Gastrocnemius medialis (tissue), 4 donors: ENCODE results near the gene LTN1. TPM values are rescaled to one million over a fixed set of nuclear protein-coding genes. Genes with fewer than 3 reads are reported as not detected.

Experiments
- ATAC-seq, 2 donors: fragments of 150-250 bp; one replicate each; pipeline ENCODE4 v1.9.1; 2016
- DNase-seq, 2 donors: peaks; one replicate each; pipeline ENCODE4 v3.0.0-alpha.2; 2019
- H3K27ac ChIP-seq, 4 donors: fragments of 200-600 bp; sonication (generic); 1 replicate in 1 of 4; 2 replicates in 3 of 4; pipeline ENCODE4 v1.5.1; 2016 to 2018; ENCODE audit warnings: mild to moderate bottlenecking in 2 of 4, moderate library complexity in 1 of 4
- H3K27me3 ChIP-seq, 3 donors: fragments of 200-600 bp; sonication (generic) in 2 of 3; 1 replicate in 1 of 3; 2 replicates in 2 of 3; pipeline versions ENCODE4 v1.5.1 to v1.6.0; 2016 to 2019; ENCODE audit warnings: mild to moderate bottlenecking in 1 of 3, moderate library complexity in 1 of 3
- H3K36me3 ChIP-seq, 2 donors: fragments of 200-600 bp; sonication (generic) in 1 of 2; one replicate each; pipeline ENCODE4 v1.5.1; 2017 to 2018
- H3K4me1 ChIP-seq, 2 donors: fragments of 200-600 bp; sonication (generic) in 1 of 2; one replicate each; pipeline ENCODE4 v1.5.1; 2016 to 2017; ENCODE audit warnings: mild to moderate bottlenecking in 2 of 2
- H3K4me3 ChIP-seq, 4 donors: fragments of 200-600 bp; sonication (generic) in 3 of 4; 1 replicate in 1 of 4; 2 replicates in 3 of 4; pipeline ENCODE4 v1.5.1; 2016 to 2019; ENCODE audit warnings: mild to moderate bottlenecking in 2 of 4
- H3K9me3 ChIP-seq, 3 donors: fragments of 200-600 bp; sonication (generic) in 2 of 3; 1 replicate in 1 of 3; 2 replicates in 2 of 3; pipeline ENCODE4 v1.5.1; 2016 to 2019
- CTCF ChIP-seq, 5 experiments: fragments of 450-650 bp in 3 of 5; fragments of 200-600 bp in 2 of 5; sonication (generic) in 2 of 5; IDR thresholded peaks in 4 of 5; conservative IDR thresholded peaks in 1 of 5; 1 replicate in 4 of 5; 2 replicates in 1 of 5; pipeline ENCODE4 v1.5.1; 2016 to 2019; ENCODE audit warnings: antibody characterized with exemption in 5 of 5, mild to moderate bottlenecking in 3 of 5, moderate library complexity in 3 of 5
- POLR2A ChIP-seq, 2 donors: fragments of 450-650 bp; IDR thresholded peaks; one replicate each; pipeline ENCODE4 v1.6.1; 2017; ENCODE audit warnings: antibody characterized with exemption in 2 of 2, mild to moderate bottlenecking in 2 of 2, moderate library complexity in 2 of 2
- in situ Hi-C, 4 donors: fragments of 200-750 bp; cut with MboI; loops; one replicate each; pipeline versions ENCODE4 v1.15.0 to v1.8.0; 2017; ENCODE audit warnings: low sequenced_read_pairs in 4 of 4
- intact Hi-C: fragments of 100-400 bp; cut with DNase I; formaldehyde crosslinking; loops from one replicate; pipeline ENCODE4 v1.15.1; 2023; ENCODE audit warnings: low total_unique reads
- total RNA-seq, 4 donors: library from RNA; depleted of rRNA; stranded (reverse); fragments of >200 nt; gene quantifications; one replicate each; pipeline versions ENCODE4 v1.1.0 to v1.2.3, GENCODE V29; 2016

LTN1 gene
- total RNA-seq, 4 donors from 2014 or later = 22.7 to 33.3 (median 23.2) TPM

GRCh38 chr21:28903448-28903847, 89.2 kb downstream of the LTN1 start:
- DNase-seq (no peak), ATAC-seq (no peak)
- Histone ChIP-seq H3K27ac (no peak overlapping the region), H3K27me3 (no peaks in the 10 kb centered on the region), H3K36me3 (no peaks in the 10 kb centered on the region), H3K4me1 (no peaks in the 10 kb centered on the region), H3K9me3 (no peaks in the 10 kb centered on the region), H3K4me3 (no peak overlapping the region)
- in situ Hi-C loops (no loop called here), intact Hi-C loops (no loop called here)
- no peak for TF ChIP-seq CTCF (IDR thresholded peaks at IDR 0.05 in 4 of 5, conservative IDR thresholded peaks at IDR 0.05 in 1 of 5)
- no peak for TF ChIP-seq POLR2A (IDR thresholded peaks at IDR 0.05)

DNA sequence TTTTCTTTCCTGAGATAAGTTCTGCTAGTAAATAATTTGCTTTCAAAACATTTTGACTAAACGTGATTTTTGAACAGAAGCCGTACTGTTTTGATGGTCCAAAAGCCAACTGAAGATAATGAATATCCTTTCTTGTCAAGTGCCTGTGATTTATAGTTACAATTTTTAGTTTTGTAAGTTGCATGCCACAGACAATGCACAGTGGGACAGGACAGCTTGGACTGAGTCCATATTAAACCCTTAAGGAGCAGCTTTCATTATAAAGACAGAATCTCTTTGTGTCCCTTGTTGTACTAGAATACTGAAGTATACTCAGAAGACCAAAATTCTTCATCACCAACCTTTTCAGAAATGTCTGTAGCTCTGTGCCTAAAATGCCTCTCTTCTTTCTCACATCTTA, 92.2 kb downstream of the LTN1 start:
- Histone ChIP-seq H3K4me3 (no peak overlapping the region), H3K36me3 (no peaks in the 10 kb centered on the region), H3K27me3 (peaks cover 0 to 6% (median 0%) of the 10 kb centered on the region in 3 donors), H3K4me1 (no peaks in the 10 kb centered on the region), H3K9me3 (no peaks in the 10 kb centered on the region), H3K27ac (no peak overlapping the region)
- DNase-seq (no peak), ATAC-seq (no peak)
- intact Hi-C loops (no loop called here), in situ Hi-C loops (no loop called here)
- TF ChIP-seq POLR2A (IDR thresholded peaks at IDR 0.05) (no peak), CTCF (IDR thresholded peaks at IDR 0.05 in 4 of 5, conservative IDR thresholded peaks at IDR 0.05 in 1 of 5) (no peak)

GRCh38 chr21:28899744-28900143, 92.9 kb downstream of the LTN1 start:
- H3K4me3 ChIP-seq = no peak overlapping the region

DNA sequence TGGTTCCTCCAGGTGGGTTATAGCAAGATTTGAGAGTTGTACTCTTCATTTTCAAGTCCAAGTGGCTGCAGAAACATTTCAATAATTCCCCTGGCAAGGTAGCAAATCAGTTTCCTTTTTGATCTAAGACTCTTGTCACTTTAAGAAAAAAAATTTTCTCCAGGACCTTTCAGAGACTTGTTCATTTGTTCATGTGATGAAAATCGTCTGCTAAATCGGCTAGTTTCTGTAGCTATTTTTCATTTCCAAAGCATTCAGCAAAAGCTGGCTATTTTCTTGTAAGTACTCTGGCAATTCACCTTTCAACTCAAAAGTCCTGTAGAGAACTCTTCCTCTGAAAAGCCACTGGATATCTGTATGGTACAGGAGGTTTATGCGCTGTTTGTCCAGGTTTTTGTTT, 93.5 kb downstream of the LTN1 start:
- H3K36me3 ChIP-seq = no peaks in the 10 kb centered on the region
- H3K27me3 ChIP-seq = peaks cover 0 to 6% (median 0%) of the 10 kb centered on the region in 3 donors
- intact Hi-C loops (no loop called here), in situ Hi-C loops (no loop called here)
- no peak for DNase-seq
- H3K4me3 ChIP-seq = no peak overlapping the region
- no peak for TF ChIP-seq POLR2A (IDR thresholded peaks at IDR 0.05)
- TF ChIP-seq CTCF (IDR thresholded peaks at IDR 0.05 in 4 of 5, conservative IDR thresholded peaks at IDR 0.05 in 1 of 5) = no peak
- no peaks in the 10 kb centered on the region for H3K4me1 ChIP-seq
- no peak for ATAC-seq
- no peaks in the 10 kb centered on the region for H3K9me3 ChIP-seq
- H3K27ac ChIP-seq = no peak overlapping the region

More at GRCh38 chr21:28899744-28900143, 92.9 kb downstream of the LTN1 start:
- no peaks in the 10 kb centered on the region for H3K4me1 ChIP-seq
- H3K9me3 ChIP-seq = no peaks in the 10 kb centered on the region
- no peaks in the 10 kb centered on the region for H3K36me3 ChIP-seq
- intact Hi-C loops = no loop called here
- H3K27me3 ChIP-seq = peaks cover 0 to 6% (median 0%) of the 10 kb centered on the region in 3 donors
- no peak overlapping the region for H3K27ac ChIP-seq
- no peak for TF ChIP-seq CTCF (IDR thresholded peaks at IDR 0.05 in 4 of 5, conservative IDR thresholded peaks at IDR 0.05 in 1 of 5)
- TF ChIP-seq POLR2A (IDR thresholded peaks at IDR 0.05) = no peak
- no peak for DNase-seq
- in situ Hi-C loops = no loop called here
- no peak for ATAC-seq

- intact Hi-C loops (no loop called here), in situ Hi-C loops (no loop called here)
- ATAC-seq = no peak
- Histone ChIP-seq H3K9me3 (no peaks in the 10 kb centered on the region), H3K4me3 (no peak overlapping the region), H3K4me1 (no peaks in the 10 kb centered on the region), H3K36me3 (no peaks in the 10 kb centered on the region), H3K27me3 (peaks cover 0 to 6% (median 0%) of the 10 kb centered on the region in 3 donors), H3K27ac (no peak overlapping the region)
- TF ChIP-seq POLR2A (IDR thresholded peaks at IDR 0.05) (no peak), CTCF (IDR thresholded peaks at IDR 0.05 in 4 of 5, conservative IDR thresholded peaks at IDR 0.05 in 1 of 5) (no peak)
- DNase-seq = no peak
These were observed 99.0 kb downstream of the LTN1 start for GRCh38 chr21:28893687-28894086.
